GM19463 (cell line): Measurements from ENCODE around the gene SLC22A12.

Source experiments
- ATAC-seq: cut with Tn5 transposase; IDR thresholded peaks from one replicate; pipeline ENCODE4 v1.9.1; 2021; ENCODE audit warnings: mild to moderate bottlenecking, moderate library complexity; ENCODE audit not compliant: unreplicated experiment

The SLC22A12 gene

DNA sequence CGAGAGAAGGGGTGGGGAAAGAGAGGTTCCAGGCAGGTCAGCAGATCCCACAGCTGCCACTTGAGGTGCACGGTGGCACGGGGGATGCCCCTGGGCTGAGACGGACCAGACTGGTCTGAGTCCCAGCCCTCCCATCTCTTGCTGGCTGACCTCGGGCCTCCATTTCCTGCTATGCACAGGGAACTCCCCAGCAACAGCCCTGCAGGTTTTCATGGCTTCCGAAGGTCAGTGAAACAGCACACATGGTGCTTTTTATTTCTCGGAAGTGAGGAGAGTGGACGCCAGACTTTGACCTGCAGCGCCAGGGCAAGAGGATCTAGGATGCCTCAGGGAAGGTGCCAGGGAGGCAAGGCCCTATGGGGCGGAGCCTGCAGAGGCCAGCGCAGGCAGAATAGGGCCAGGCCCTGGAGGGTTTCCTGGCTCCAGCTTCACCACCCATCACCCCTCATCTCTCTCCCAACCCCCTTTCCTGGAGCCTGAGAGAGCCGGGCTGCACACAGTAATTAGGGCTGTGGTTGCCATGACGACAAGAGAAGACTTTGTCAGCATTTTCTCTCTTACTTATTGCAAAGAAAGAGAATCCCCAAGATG lies 29.5 kb downstream of the SLC22A12 start:
- ATAC-seq = no peak

DNA sequence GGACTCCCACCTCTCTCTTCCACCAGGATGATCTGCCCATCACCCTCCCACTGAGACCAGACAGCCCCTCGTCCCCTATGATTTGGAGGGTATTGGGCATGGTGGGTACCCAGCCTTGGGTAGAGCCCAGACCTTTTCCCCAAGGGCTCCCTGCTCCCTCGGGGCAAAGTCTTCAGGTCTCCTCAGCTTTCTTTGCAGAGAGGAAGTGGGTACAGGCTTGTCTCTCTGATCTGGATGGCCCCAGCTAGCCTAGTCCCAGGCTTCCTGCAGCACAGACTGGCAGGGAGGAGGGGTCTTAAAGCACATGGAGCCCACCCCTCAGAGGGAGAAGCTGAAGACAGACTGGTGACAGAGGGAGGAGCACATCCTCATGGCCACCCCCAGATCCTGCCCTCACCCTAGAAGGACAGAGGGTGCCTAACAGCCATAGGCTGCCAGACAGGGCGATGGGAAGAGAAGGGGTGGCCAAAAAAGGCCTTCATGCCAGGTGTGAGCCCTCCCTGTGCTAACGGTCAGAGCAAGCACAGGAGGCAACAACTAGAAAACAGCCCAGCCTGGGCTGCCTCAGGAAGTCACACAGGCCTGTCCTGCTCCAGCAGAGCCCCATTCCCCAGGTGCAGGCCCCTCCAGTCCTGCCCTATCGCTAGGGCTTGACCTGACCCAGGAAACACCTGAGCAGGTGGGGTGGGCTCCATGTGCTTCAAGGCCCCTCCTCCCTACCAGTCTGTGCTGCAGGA lies 30.4 kb downstream of the SLC22A12 start:
- ATAC-seq = no peak

DNA sequence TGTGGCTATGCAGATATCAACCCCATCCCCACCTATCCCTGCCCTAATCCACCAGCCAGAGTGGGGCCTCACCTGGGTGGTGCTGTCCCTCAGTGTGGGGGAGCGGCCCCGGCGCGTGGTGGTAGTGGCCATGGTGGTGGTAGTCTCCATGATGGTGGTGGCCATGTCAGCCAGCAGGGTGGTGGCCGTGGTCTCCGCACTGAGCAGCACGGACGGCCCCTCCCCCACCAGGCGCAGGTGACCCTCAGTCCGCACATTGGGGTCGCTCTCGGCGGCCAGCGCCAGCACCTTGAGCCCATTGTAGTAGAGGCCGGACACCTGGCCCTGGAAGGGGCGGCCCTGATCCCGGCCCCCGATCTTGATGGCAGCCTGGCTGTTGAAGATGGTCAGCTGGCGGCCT lies 31.7 kb downstream of the SLC22A12 start:
- no peak for ATAC-seq

DNA sequence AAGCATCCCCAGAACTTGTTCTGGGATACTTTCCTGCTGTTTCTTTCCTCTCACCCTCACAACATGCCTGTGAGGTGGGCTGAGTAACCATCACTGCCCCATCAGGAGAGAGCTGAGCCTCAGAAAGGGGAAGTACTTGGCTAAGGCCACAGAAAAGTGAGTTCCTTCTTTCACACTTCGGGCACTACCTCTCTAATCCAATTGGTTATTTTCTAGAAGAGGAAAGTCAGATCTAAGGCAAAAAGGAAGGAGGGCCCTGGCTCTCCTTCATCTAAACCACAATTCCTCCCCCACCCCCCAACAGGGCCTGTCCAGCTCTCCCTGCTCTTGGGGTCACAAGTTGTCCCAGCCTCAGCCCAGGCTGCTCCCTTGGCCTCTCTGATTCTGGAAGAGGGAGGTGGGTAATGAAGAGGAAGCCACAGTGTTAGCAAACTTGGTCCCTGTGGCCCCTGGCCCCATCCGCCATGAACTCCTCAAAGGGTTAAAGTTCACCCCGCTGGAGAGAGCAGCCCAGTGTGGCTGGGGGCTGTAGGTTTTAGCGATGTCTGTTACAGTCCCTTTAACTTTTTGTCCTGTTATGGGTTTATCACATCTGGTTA lies 34.0 kb downstream of the SLC22A12 start:
- ATAC-seq = no peak

DNA sequence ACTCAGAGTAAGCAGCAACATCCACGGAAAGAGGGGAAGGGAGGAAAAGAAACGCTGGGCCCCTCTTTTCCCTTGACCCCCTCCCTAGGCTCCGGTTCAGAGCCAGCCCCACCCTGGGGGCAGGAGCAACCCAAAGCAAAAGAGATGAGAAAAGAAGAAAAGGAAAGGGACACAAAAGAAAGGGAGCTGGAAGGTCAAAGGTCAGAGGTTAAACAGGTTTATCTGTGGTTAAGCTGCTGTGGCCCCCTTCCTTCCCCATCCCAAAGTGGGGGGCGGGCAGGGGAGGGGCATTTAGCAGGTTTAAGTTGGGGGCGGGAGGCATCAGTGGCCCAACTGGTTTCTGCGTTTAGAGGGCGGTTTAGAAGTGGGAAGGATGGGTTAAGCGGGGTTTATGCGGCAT lies 35.6 kb downstream of the SLC22A12 start:
- no peak for ATAC-seq

DNA sequence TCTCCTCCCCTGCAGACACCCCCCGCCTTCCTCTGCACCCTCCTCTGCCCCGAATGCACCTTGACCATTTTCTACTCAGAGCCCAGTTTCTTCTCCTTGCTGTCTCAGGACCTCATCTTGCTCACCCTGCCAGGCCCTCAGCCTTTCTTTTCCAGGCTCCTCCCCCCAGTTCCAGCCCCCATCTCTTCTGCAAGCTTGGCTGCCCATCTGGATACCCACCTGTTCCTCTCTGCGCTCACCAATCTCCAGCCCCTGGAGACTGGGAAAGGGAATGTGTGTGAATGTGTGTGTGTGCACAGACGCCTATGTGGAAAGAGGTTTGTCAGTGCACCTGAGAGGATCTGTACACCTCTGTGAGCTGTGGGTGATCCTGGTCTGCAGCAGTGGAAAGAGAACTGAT lies 36.4 kb downstream of the SLC22A12 start:
- ATAC-seq = no peak

DNA sequence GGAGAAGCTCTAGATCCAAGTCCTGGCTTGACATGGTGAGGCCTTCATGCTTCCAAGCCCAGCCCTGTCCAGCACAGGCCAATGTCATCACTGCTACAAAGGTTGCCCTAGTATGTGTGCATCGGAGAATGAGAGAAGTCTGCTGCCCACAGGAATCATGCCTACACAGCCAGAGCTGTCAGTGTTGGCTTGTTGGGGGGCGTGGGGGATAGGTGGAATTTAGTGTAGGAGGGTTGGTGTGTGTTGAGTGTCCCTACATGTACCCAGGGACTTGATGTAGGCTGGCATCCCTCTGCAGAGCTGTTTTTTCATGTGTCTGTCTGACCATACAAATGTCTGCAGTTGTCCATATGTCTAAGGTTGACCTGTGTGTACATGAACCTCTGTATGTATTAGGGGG lies 37.6 kb downstream of the SLC22A12 start:
- no peak for ATAC-seq

DNA sequence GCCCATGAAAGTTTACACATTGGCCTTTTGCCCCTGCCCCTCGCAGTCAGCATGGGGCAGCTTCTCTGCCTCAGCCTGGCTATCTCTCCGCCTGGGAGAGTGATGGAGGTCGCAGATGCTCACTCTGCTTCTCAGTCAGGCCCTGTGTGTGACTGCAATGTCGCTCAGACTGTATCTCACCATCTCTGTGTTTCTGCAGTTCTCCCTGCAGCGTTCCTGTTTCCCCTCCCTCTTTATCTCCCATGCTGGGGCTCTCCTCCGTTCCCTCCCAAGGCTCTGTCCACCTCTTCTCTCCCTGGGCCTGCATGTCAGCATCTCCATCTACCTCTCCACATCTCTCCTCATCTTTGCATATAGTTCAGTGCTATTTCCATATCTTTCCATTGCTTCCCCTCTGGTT lies 38.1 kb downstream of the SLC22A12 start:
- ATAC-seq = no peak

DNA sequence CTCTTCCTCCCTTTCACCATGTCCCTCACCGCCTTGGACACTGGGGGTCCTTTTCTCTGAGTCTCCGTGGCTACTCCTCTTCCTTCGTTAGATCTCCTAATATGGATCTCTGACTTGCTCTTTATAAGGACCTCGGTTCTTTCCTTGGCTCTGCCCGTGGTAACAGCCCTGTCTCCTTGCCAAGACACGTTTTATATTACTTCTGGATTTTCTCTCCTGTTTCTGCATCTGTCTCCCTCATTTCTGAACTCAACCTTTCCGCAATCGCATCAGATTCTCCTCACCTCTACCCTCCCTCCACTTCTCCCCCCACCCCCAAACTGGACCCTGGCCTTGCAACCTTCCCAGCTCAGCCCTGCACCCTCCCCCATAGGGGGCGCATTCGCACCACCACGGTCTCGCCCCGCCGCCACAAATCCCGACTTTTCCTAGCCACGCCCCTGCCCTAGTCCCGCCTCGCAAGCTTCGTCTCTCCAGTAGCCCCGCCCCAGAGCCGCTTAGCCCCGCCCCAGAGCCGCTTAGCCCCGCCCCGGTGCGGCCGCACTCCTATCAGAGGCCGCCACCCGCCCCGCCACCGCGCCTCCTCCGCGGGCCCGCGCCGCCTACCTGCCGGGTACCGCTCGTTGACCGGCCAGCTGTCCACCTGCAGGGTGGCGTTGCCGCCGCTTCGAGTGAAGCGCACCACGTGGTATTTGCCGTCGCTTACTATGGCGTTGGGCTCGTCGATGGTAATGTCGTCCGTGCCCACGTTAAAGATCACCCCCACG lies 39.0 kb downstream of the SLC22A12 start:
- no peak for ATAC-seq

DNA sequence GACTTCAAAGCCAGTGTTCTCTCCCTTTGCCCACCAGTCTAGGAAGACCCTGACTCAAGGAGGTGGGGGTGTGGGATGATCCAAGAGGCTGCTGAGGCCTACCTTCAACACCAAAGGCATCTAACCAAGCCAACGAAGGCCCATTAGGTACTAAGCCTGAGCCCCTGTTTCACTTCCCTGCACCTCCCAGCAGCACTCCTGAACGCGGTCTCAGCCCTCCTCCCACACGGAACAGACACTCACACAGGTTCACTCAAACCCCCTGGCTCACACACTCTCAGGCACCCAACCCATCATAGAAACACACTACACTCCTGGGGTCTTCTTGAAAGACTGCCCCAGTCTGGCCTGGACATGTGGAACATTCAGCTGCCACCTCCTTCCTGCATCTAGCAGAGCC lies 40.7 kb downstream of the SLC22A12 start:
- no peak for ATAC-seq

DNA sequence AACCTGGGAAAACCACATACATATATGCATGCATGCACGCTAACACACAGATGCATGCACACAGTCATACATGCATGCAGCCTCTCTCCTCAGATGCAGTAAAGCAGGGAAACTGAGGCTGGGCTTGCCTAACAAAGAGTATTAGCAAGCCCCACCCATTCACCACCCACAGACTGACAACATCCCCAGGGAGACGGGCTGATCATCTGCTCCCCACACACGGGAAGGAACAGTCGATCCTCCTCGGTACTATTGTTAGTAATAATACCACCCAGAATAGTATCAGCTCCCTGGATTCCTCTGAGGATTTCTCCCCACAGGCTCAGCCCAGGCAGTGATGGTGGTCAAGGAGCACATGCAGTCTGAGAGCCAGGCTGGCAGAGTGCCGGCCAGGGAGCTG lies 41.2 kb downstream of the SLC22A12 start:
- no peak for ATAC-seq

DNA sequence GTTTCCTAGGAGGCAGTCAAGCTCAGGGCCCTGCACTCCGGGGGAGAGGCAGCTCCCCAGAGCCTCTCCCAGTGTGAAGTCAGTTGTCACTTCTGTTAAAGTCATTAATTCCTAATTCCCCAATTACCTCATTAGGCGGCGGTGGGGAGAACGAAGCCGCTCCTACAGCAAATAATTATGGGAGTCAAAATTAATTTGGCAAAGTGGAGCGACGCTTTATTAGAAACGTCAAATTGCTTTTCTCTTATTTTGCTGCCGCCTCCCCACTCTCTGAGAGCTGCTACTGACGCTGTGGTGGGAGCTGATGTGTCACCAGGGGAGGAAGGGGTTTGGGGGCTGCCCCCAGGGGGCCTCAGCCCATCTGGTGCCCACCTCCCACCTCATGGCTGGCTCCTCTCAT lies 41.6 kb downstream of the SLC22A12 start:
- no peak for ATAC-seq

DNA sequence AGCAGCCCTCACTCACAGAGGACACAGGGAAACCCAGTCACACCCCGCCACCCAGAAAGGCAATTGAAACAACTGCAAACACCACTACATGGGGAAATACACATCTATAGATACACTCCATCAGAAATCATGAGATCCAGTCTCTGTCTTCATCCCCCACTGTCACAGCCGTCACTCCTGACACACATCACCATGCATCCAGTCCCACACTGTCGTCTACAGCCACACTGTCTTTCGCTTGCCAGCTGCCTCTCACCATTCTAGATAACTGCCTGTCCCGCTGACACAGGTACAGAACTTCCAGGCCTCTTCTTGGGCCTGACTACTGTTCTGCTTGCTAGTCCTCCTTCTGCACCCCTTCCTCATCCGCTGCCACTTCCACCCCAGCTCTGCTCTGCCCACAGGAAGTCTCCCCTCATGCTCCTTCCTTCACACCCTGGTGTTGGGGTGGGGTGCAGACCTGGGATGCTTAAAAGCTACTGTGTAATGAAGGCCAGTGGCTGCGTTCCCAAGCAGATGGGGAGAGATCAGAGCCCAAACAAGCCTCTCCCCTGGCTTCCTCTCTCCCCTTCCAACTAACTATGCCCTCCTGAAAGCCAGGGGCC lies 42.6 kb downstream of the SLC22A12 start:
- no peak for ATAC-seq

DNA sequence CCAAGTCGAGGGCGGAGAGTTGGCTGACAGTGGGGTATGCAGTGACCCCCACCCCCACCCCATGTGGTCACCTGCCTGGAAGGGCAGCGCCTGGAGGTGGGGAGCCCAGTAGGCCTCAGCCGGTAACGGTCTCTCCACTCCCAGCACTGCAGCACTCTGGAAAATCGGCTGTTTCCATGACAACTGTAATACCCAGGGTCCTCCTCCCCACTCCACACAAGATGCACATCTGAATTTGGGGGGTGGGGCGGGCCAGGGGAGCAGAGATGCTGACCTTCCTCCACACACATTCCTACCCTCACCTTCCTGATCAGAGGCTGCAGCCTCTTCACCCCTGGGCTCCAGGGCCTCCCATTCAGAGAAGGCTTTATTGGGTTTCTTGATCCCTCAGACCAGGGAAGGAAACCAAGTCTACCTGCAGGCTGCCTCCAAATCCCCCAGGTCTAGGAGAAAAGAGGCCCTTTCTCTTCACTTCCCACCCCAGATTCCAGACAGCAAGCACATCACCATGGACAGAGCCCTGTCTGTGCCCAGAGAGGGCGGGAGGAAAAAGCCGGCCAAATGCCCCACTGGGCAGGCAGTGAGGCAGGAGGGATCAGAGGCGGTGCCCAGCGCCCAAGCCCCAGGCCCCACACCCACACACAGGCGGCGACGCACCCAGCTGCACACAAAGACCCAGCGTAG lies 46.5 kb downstream of the SLC22A12 start:
- no peak for ATAC-seq

DNA sequence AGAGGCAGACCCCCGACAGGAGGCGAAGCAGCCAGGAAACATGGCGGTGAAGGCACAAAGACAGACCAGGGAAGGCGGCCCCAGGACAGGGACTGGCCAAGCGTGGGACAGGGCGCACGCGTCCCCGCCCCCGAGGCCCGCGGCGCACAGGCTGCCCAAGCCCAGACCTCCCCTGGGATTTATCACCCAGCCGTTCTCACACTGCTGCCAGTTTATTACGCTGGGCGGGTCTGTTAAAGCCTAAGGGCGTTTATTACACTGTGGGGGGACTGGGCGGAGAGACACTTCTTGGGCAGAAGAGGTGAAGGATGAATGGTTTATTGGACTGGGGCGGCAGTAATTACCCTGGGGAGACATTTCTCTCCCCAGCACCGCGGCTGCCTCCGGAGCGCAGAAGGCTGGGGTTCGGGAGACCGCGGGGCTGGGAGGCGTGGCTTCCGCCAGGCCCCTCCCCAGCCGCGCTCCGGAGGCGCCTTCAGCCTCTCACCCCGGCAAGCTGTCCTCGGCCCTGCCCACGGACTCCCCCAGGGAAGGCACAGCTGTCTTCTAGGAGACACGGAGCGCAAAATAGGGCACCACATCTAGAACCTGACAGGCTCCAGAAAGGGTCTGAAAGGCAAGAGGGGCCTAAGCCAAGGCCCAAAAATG lies 47.1 kb downstream of the SLC22A12 start:
- no peak for ATAC-seq

DNA sequence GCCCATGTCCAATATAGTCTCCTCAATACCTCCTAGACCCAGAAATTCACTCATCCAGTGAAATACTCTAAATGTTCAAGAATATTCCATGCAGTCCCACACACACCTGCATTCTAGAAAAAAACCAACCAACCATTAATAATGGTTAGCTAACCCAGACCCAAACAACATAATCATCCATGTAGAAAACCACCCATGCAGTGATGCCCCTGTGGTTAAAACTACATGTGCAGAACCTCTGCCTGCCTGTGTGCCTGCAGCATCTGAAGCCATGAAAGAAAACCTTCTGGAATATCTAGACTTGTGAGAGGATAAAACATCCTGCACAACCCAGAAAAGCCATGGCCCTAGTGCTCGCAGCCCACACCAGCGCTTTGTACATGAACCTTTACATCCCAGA lies 47.8 kb downstream of the SLC22A12 start:
- ATAC-seq = no peak

DNA sequence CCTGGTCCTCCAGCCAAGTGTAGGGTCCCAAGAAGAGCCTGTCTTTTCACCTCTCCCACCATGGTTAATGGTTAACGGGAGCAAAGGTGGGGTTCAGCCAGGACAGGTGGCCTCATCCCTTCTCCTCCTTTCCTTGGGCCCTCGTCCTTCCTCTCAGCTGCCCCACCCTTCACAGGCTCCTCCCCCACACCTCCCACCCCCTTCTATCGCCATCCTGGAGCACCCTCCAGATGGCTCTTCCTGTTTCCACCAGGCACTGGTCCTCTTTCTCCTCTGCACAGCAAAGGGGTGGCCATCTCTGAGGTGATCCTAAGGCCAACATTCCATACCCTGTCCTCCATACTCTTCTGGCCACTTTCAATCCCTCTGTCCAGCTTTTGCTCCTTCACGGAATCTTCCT lies 48.9 kb downstream of the SLC22A12 start:
- no peak for ATAC-seq

DNA sequence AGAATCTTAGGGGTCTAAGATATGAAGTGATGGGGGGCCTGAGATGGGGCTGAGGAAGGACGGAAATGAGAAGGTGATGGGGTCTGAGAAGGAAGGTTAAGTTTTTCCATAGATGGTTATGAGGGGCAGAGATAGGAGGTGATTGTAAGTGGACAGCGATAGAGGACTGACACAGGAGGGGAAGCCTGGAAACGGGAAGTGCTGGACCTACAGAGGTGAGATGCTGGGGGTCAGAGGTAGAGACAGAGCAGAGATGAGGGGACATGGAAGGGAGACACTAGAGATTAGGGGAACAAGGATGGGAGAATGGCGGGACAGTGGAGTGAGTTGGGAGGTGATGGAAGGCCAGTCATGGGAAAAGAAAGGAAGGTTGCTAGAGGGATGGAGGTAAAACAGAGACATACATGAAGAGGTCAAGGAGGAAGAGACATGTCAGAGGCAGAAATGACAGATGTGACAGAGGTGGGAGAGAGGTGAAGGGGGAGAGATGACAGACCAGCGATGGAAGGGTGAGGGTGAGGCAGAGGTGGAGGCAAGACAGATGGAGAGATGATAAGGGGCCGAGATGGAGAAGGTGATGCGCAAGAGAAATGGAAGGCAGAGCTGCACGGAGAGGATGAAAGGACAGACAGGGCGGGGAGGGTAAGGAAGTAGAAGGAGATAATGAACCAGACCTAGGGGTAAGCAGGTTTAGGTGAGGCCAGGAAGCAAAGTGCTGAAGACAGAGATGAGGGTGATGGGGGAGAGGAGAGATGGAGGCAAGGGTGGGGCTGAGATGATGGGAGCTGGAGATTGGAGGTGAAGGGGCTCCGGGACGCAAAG lies 50.8 kb downstream of the SLC22A12 start:
- ATAC-seq = no peak

DNA sequence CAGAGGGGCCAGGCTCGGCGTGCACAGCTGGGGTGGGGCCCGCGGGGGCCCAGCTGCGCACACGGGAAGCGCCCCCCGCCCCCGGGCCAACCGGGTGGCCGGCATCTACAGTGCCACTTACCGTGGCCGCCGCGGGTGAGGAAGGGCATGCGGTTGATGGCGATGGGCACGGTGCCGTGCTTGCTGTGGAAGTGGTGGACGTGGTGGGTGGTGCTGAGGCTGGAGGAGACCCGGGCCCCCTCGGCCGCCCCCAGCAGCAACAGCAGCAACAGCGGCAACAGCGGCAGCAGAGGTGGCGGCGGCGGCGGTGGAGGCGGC lies 51.4 kb downstream of the SLC22A12 start:
- ATAC-seq = no peak

DNA sequence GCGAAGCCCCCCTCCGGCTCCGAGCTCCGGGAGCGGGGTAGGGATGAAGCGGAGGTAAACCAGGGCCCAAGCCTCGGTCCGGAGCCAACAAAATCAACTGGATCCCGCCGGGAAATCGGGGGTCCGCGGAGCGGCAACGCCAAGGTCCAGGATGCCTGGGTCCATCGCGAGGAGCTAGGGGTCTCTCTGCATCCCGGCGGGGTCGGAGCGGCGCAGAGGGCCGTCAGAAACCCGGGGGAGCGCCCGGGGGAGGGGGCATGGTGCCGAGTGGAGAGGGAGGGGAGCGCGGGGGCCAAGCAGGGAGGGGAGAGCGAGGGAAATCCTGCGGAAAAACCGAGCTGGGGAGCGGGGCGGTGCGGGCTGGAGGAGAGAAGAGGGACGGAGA lies 51.8 kb downstream of the SLC22A12 start:
- ATAC-seq = no peak
